H9 (cell line): ENCODE data around the gene THBS1. TPM values are rescaled to one million over a fixed set of nuclear protein-coding genes. Genes with fewer than 3 reads are reported as not detected.

Experiments used
- DNase-seq: peaks from one replicate; pipeline ENCODE4 v3.0.0-alpha.2; 2017
- H2AFZ ChIP-seq: one replicate; pipeline ENCODE4 v1.6.1; 2013; ENCODE audit warnings: mild to moderate bottlenecking, low read length, control low read depth, moderate library complexity
- H2AK5ac ChIP-seq: 2 replicates; pipeline ENCODE4 v1.6.1; 2013; ENCODE audit warnings: low read length, control low read depth, mixed read lengths; ENCODE audit not compliant: insufficient read length
- H2BK120ac ChIP-seq: one replicate; pipeline ENCODE4 v1.6.1; 2013; ENCODE audit warnings: low read depth, mild to moderate bottlenecking, low read length, control low read depth, inconsistent platforms; ENCODE audit not compliant: poor library complexity, severe bottlenecking
- H2BK12ac ChIP-seq: 2 replicates; pipeline ENCODE4 v1.6.1; 2013; ENCODE audit warnings: low read length, control low read depth, mixed read lengths, low read depth; ENCODE audit not compliant: insufficient read length
- H2BK15ac ChIP-seq: 2 replicates; pipeline ENCODE4 v1.6.1; 2013; ENCODE audit warnings: low read depth, low read length, control low read depth
- H2BK20ac ChIP-seq: one replicate; pipeline ENCODE4 v1.6.1; 2013; ENCODE audit warnings: low read depth, mild to moderate bottlenecking, low read length, control low read depth, inconsistent platforms; ENCODE audit not compliant: poor library complexity, severe bottlenecking
- H2BK5ac ChIP-seq: 2 replicates; pipeline ENCODE4 v1.6.1; 2013; ENCODE audit warnings: low read length, control low read depth, mixed read lengths; ENCODE audit not compliant: insufficient read length
- H3K14ac ChIP-seq: 2 replicates; pipeline ENCODE4 v1.6.1; 2013; ENCODE audit warnings: low read length, control low read depth; ENCODE audit not compliant: insufficient read depth
- H3K18ac ChIP-seq: 2 replicates; pipeline ENCODE4 v1.6.1; 2013; ENCODE audit warnings: low read depth, mild to moderate bottlenecking, mixed read lengths, low read length, control low read depth; ENCODE audit not compliant: insufficient read length
- H3K23ac ChIP-seq: 2 replicates; pipeline ENCODE4 v1.6.1; 2013; ENCODE audit warnings: low read length, control low read depth, mixed read lengths, low read depth; ENCODE audit not compliant: insufficient read length
- H3K23me2 ChIP-seq: 2 replicates; pipeline ENCODE4 v1.6.1; 2013; ENCODE audit warnings: low read depth, mild to moderate bottlenecking, mixed read lengths, low read length, control low read depth; ENCODE audit not compliant: insufficient read length, poor library complexity, severe bottlenecking
- H3K27ac ChIP-seq: 2 replicates; pipeline ENCODE4 v1.5.1; 2013; ENCODE audit warnings: low read length, control low read depth, mixed read lengths, low read depth; ENCODE audit not compliant: insufficient read length
- H3K27me3 ChIP-seq: 2 replicates; pipeline ENCODE4 v1.6.1; 2013; ENCODE audit warnings: low read length, control low read depth, inconsistent platforms; ENCODE audit not compliant: insufficient read depth
- H3K4ac ChIP-seq: 2 replicates; pipeline ENCODE4 v1.6.1; 2013; ENCODE audit warnings: low read depth, mild to moderate bottlenecking, control low read depth, inconsistent platforms, low read length, moderate library complexity
- H3K4me1 ChIP-seq: 2 replicates; pipeline ENCODE4 v1.6.1; 2013; ENCODE audit warnings: low read length, control low read depth, inconsistent platforms; ENCODE audit not compliant: insufficient read depth
- H3K4me2 ChIP-seq: 2 replicates; pipeline ENCODE4 v1.6.1; 2013; ENCODE audit warnings: low read length, control low read depth, mixed read lengths; ENCODE audit not compliant: insufficient read length, insufficient read depth
- H3K56ac ChIP-seq: 2 replicates; pipeline ENCODE4 v1.6.1; 2013; ENCODE audit warnings: low read depth, mild to moderate bottlenecking, mixed read lengths, low read length, control low read depth; ENCODE audit not compliant: insufficient read length
- H3K79me1 ChIP-seq: 2 replicates; pipeline ENCODE4 v1.6.1; 2013; ENCODE audit warnings: low read depth, mild to moderate bottlenecking, moderate library complexity, low read length, control low read depth, inconsistent platforms; ENCODE audit not compliant: insufficient read depth, poor library complexity, severe bottlenecking
- H3K79me2 ChIP-seq: 2 replicates; pipeline ENCODE4 v1.6.1; 2013; ENCODE audit warnings: low read length, control low read depth, inconsistent platforms; ENCODE audit not compliant: insufficient read depth
- H3K9ac ChIP-seq: 2 replicates; pipeline ENCODE4 v1.6.1; 2013; ENCODE audit warnings: low read length, control low read depth, mixed read lengths; ENCODE audit not compliant: insufficient read length; ENCODE audit errors: extremely low read depth
- H3K9me3 ChIP-seq: one replicate; pipeline ENCODE4 v1.6.1; 2013; ENCODE audit warnings: low read depth, low read length, inconsistent platforms; ENCODE audit not compliant: control insufficient read depth
- H3T11ph ChIP-seq: one replicate; pipeline ENCODE4 v1.6.1; 2013; ENCODE audit warnings: mild to moderate bottlenecking, low read length, control low read depth, inconsistent platforms
- H4K20me1 ChIP-seq: one replicate; pipeline ENCODE4 v1.6.1; 2013; ENCODE audit not compliant: control insufficient read depth, insufficient read length, insufficient read depth
- H4K5ac ChIP-seq: 2 replicates; pipeline ENCODE4 v1.6.1; 2013; ENCODE audit warnings: low read depth, mild to moderate bottlenecking, mixed read lengths, low read length, control low read depth; ENCODE audit not compliant: insufficient read length
- H4K8ac ChIP-seq: replicated peaks from 2 replicates; pipeline ENCODE4 v1.6.1; 2013; ENCODE audit warnings: low read length, control low read depth, mixed read lengths, low read depth; ENCODE audit not compliant: insufficient read length
- H4K91ac ChIP-seq: 2 replicates; pipeline ENCODE4 v1.6.1; 2013; ENCODE audit warnings: low read depth, mild to moderate bottlenecking, moderate library complexity, mixed read lengths, low read length, control low read depth; ENCODE audit not compliant: insufficient read length
- H3K27ac Mint-ChIP-seq, 3 experiments: 2 replicates in 2 of 3; 3 replicates in 1 of 3; pipeline ENCODE4 v1.8.0; 2020 to 2021; ENCODE audit warnings: mixed read lengths in 3 of 3, mild to moderate bottlenecking in 1 of 3, moderate library complexity in 1 of 3
- H3K27me3 Mint-ChIP-seq: 2 replicates; pipeline ENCODE4 v1.8.0; 2021; ENCODE audit warnings: low read depth, mild to moderate bottlenecking, moderate library complexity, mixed read lengths
- H3K36me3 Mint-ChIP-seq, 3 experiments: 2 replicates in 2 of 3; 3 replicates in 1 of 3; pipeline ENCODE4 v1.8.0; 2020 to 2021; ENCODE audit warnings: low read depth in 3 of 3, mixed read lengths in 3 of 3; ENCODE audit not compliant: insufficient read depth in 1 of 3
- H3K4me1 Mint-ChIP-seq, 2 experiments: 2 replicates each; pipeline ENCODE4 v1.8.0; 2020; ENCODE audit warnings: mixed read lengths in 2 of 2
- H3K4me3 Mint-ChIP-seq, 2 experiments: 2 replicates in 1 of 2; 3 replicates in 1 of 2; pipeline ENCODE4 v1.8.0; 2020 to 2021; ENCODE audit warnings: mild to moderate bottlenecking in 2 of 2, mixed read lengths in 2 of 2, moderate library complexity in 1 of 2
- H3K9me3 Mint-ChIP-seq, 2 experiments: 2 replicates in 1 of 2; 3 replicates in 1 of 2; pipeline ENCODE4 v1.8.0; 2020; ENCODE audit warnings: mild to moderate bottlenecking in 2 of 2, mixed read lengths in 2 of 2, moderate library complexity in 1 of 2
- WGBS: extraction: QIAGEN DNeasy Blood & Tissue Kit; methylation state at CpG from one replicate; pipeline ENCODE4 v1.1.7; 2013; ENCODE audit warnings: missing lambda C conversion rate, low lambda C conversion rate, mixed read lengths; ENCODE audit not compliant: insufficient read length; ENCODE audit errors: extremely low coverage; 5-methylcytosine and 5-hydroxymethylcytosine counted together
- total RNA-seq: library from RNA; stranded (reverse); gene quantifications from 2 replicates; pipeline ENCODE4 v1.2.1, GENCODE V29; 2021
- TF ChIP-seq, protein P1 (sequence below): fragments of 200-600 bp; sonication (generic); conservative IDR thresholded peaks from 3 replicates; pipeline ENCODE4 v1.8.0; 2021; ENCODE audit warnings: antibody characterized with exemption, mild to moderate bottlenecking

Gene THBS1
- total RNA-seq, 1 experiment from 2014 or later: 72.1 TPM

DNA sequence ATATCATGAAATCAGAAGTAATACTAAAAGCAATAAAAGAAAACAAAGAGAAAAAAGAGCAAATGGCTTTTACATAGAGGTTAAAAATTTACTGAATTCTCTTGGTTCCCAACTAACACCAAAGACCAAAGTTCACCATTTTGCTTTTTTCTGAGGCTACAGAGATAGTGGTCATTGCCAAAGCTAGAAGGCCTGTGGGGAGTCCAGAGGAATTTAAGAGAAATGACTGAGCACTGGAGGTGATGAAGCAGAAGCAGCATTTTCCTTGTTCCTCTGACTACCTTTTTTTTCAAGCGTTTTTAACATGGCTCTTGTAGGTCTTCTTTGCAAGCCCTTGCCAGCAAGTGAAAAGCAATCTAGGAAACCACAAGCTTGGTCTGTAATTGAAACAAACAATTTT, 58.2 kb downstream of the THBS1 start:
- Mint-ChIP-seq H3K4me3 (no peak overlapping the region), H3K4me1 (peaks cover 9 to 27% of the 10 kb centered on the region in 2 experiments), H3K9me3 (no peaks in the 10 kb centered on the region), H3K36me3 (no peaks in the 10 kb centered on the region), H3K27me3 (no peaks in the 10 kb centered on the region), H3K27ac (no peak overlapping the region)
- Histone ChIP-seq H3K4me2 (no peak overlapping the region), H3T11ph (no peak overlapping the region), H2AK5ac (no peak overlapping the region), H2BK15ac (no peak overlapping the region), H4K8ac (no peak overlapping the region), H2BK20ac (no peak overlapping the region), H4K5ac (no peak overlapping the region), H3K27ac (no peak overlapping the region), H3K4ac (no peak overlapping the region), H3K23ac (no peak overlapping the region), H3K23me2 (no peaks in the 10 kb centered on the region), H3K79me2 (no peaks in the 10 kb centered on the region), H3K18ac (no peak overlapping the region), H3K9ac (no peak overlapping the region), H2AFZ (no peak overlapping the region), H4K20me1 (no peaks in the 10 kb centered on the region), H3K14ac (no peak overlapping the region), H3K56ac (no peak overlapping the region), H4K91ac (no peak overlapping the region), H2BK120ac (no peak overlapping the region), H3K9me3 (no peaks in the 10 kb centered on the region), H3K27me3 (no peaks in the 10 kb centered on the region), H2BK12ac (no peak overlapping the region), H3K79me1 (no peaks in the 10 kb centered on the region), H2BK5ac (no peak overlapping the region), H3K4me1 (no peaks in the 10 kb centered on the region)
- DNase-seq: no peak
- TF ChIP-seq, protein P1, sequence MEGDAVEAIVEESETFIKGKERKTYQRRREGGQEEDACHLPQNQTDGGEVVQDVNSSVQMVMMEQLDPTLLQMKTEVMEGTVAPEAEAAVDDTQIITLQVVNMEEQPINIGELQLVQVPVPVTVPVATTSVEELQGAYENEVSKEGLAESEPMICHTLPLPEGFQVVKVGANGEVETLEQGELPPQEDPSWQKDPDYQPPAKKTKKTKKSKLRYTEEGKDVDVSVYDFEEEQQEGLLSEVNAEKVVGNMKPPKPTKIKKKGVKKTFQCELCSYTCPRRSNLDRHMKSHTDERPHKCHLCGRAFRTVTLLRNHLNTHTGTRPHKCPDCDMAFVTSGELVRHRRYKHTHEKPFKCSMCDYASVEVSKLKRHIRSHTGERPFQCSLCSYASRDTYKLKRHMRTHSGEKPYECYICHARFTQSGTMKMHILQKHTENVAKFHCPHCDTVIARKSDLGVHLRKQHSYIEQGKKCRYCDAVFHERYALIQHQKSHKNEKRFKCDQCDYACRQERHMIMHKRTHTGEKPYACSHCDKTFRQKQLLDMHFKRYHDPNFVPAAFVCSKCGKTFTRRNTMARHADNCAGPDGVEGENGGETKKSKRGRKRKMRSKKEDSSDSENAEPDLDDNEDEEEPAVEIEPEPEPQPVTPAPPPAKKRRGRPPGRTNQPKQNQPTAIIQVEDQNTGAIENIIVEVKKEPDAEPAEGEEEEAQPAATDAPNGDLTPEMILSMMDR: no peak
- no CpG with 5 or more reads among the region's 1 CpG for WGBS
